Measurements from ENCODE around the gene ADIG. TPM values are rescaled to one million over a fixed set of nuclear protein-coding genes. Genes with fewer than 3 reads are reported as not detected.

Gene ADIG
- total RNA-seq (2021; fragmentation: NEBNext Ultra II Directional; extraction: Animal tissue kit (Norgen Biotek cat#: 25700)), result not detected
- long read RNA-seq, result 0 reads

DNA sequence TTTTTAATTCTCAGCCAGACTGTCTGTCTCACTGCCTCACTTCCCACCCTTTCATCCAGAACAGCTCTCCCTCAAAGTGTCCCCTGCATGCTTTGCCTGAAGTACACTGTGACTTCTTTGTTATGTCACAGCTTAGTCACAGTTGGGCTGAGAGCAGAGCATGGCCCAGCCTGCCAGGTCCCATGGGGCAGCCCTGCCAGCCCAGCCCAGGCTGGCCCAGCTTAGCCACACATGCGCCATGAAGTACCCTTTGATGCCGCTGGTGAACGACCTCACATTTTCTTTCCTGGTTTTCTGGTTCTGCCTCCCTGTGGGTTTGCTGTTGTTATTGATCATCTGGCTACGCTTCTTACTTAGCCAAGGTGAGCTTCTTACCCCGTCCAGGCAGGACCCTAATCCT is at the start of gene ADIG:
Gene ADIG, plus strand, starts transcription at position 185 of the 400 bp plus-strand sequence. Its CDS starts 54 bp downstream, at position 239.
- no peaks in the 10 kb centered on the region for H3K4me1 Mint-ChIP-seq (ENCODE audit: low read depth)
- H3K27ac Mint-ChIP-seq, result no peak within 1 kb of the TSS
- no peaks in the 10 kb centered on the region for H3K9me3 Mint-ChIP-seq
- no peak within 1 kb of the TSS for H3K4me3 Mint-ChIP-seq
- no peak for DNase-seq
- TF ChIP-seq, protein P1, sequence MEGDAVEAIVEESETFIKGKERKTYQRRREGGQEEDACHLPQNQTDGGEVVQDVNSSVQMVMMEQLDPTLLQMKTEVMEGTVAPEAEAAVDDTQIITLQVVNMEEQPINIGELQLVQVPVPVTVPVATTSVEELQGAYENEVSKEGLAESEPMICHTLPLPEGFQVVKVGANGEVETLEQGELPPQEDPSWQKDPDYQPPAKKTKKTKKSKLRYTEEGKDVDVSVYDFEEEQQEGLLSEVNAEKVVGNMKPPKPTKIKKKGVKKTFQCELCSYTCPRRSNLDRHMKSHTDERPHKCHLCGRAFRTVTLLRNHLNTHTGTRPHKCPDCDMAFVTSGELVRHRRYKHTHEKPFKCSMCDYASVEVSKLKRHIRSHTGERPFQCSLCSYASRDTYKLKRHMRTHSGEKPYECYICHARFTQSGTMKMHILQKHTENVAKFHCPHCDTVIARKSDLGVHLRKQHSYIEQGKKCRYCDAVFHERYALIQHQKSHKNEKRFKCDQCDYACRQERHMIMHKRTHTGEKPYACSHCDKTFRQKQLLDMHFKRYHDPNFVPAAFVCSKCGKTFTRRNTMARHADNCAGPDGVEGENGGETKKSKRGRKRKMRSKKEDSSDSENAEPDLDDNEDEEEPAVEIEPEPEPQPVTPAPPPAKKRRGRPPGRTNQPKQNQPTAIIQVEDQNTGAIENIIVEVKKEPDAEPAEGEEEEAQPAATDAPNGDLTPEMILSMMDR (IDR thresholded peaks at IDR 0.05), result no peak
- H3K27me3 Mint-ChIP-seq (ENCODE audit: insufficient read depth), result peaks cover 16% of the 10 kb centered on the region
- H3K36me3 Mint-ChIP-seq (ENCODE audit: low read depth), result 0 out of 2 replicates have a peak, but pooled peaks cover 4% of the 10 kb centered on the region

DNA sequence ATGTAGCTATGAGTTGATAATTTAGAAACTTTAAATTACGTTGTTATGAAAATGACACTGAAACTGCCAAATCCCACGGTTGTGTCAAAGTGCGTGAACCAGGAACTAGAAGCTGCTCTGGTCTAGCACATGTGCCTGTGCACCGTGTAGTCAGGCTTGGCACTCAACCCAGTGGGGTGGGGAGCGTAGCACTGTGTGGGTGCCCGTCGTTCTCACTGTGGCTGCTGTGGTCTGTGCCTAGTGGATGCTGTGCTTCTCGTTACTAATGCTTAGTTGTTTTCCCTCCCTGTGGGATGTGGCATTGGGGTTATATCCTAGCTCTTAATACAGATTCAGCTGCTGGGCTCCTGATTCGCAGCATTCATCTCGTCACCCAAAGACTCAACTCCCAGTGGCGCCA is 46.2 kb upstream of the ADIG start:
- H3K36me3 Mint-ChIP-seq (ENCODE audit: low read depth), result peaks cover 29% of the 10 kb centered on the region
- H3K27me3 Mint-ChIP-seq (ENCODE audit: insufficient read depth), result no peaks in the 10 kb centered on the region
- no peaks in the 10 kb centered on the region for H3K9me3 Mint-ChIP-seq

DNA sequence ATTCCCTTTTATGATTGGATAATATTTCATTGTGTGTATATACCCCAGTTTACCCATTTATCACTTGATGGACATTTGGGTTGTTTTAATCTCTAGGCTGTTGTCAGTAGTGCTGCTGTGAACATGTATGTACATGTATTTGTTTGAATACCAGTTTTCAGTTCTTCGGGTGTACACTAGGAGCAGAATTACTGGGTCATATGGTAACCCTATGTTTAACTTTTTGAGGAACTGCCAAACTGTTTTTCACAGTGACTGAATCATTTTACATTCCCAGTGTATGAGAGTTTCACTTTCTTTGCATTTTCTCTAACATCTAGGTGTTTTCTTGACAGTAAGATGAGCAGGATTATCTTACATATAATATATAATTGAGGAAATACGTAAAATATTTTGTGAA is 44.7 kb upstream of the ADIG start:
- Mint-ChIP-seq H3K4me1 (ENCODE audit: low read depth) (peaks cover 22% of the 10 kb centered on the region), H3K4me3 (no peak overlapping the region), H3K27ac (peak overlapping the region; percentile 72), H3K36me3 (ENCODE audit: low read depth) (peaks cover 36% of the 10 kb centered on the region), H3K9me3 (no peaks in the 10 kb centered on the region), H3K27me3 (ENCODE audit: insufficient read depth) (no peaks in the 10 kb centered on the region)
- DNase-seq, result peak; percentile 78
- TF ChIP-seq, protein P1 (IDR thresholded peaks at IDR 0.05), result peak; percentile 46

More for the DNA sequence above, 46.2 kb upstream of the ADIG start:
- TF ChIP-seq, protein P1 (IDR thresholded peaks at IDR 0.05), result no peak
- DNase-seq, result no peak
- peaks cover 22% of the 10 kb centered on the region for H3K4me1 Mint-ChIP-seq (ENCODE audit: low read depth)
- H3K4me3 Mint-ChIP-seq, result no peak overlapping the region
- H3K27ac Mint-ChIP-seq, result no peak overlapping the region

DNA sequence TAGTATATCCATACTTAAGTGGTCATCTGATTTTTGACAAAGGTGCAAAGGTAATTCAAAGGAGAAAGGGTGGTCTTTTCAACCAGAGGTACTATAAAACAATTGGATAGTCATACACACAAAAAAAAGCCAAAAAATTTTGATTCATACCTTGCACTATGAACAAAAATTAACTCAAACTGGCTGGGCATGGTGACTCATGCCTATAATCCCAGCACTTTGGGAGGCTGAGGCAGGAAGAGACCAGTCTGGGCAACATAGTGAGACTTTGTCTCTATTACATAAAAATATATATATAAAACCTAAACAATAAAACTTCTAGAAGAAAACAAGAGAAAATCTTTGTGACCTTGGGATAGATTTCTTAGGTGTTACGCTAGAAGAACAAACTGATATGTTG is 43.8 kb upstream of the ADIG start:
- DNase-seq, result no peak
- Mint-ChIP-seq H3K27me3 (ENCODE audit: insufficient read depth) (peaks cover 2% of the 10 kb centered on the region; the same call in 1 of the 2 replicates), H3K4me1 (ENCODE audit: low read depth) (peaks cover 22% of the 10 kb centered on the region), H3K9me3 (no peaks in the 10 kb centered on the region), H3K36me3 (ENCODE audit: low read depth) (peaks cover 41% of the 10 kb centered on the region), H3K4me3 (no peak overlapping the region), H3K27ac (peak overlapping the region; percentile 46; the same call in 1 of the 2 replicates)
- TF ChIP-seq, protein P1 (IDR thresholded peaks at IDR 0.05), result no peak

DNA sequence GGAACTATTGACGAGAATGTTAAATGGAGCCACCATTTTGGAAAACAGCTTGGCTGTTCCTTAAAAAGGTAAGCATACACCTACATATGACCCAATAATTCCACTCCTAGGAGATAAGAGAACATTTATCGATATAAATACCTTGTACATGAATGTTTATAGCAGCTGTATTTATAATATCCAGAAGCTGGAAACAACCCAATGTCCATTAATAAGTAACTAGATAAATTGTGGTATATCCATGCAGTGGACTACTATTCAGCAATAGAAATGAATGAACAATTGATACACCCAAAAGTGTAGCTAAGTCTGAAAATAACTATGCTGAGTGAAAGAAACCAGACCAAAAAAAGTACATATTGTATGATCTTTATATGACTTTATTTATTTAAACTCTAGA is 42.2 kb upstream of the ADIG start:
- Mint-ChIP-seq H3K27me3 (ENCODE audit: insufficient read depth) (peaks cover 2% of the 10 kb centered on the region; the same call in 1 of the 2 replicates), H3K9me3 (no peaks in the 10 kb centered on the region), H3K27ac (no peak overlapping the region), H3K4me1 (ENCODE audit: low read depth) (peaks cover 22% of the 10 kb centered on the region), H3K36me3 (ENCODE audit: low read depth) (peaks cover 46% of the 10 kb centered on the region), H3K4me3 (no peak overlapping the region)
- no peak for DNase-seq
- TF ChIP-seq, protein P1 (IDR thresholded peaks at IDR 0.05), result no peak
